Caki2 (cell line): ENCODE data around the gene PTCH1. TPM values are rescaled to one million over a fixed set of nuclear protein-coding genes. Genes with fewer than 3 reads are reported as not detected.

Experiments
- DNase-seq: peaks from one replicate; pipeline ENCODE4 v3.0.0-alpha.2; 2015; ENCODE audit warnings: low read depth
- in situ Hi-C: cut with HindIII; loops from 2 replicates; pipeline ENCODE4 v1.10.0; 2016; ENCODE audit warnings: low sequenced_read_pairs, low pct_unique_long_range_greater_than_20kb, mixed read lengths
- total RNA-seq: library from RNA; depleted of rRNA; stranded (reverse); fragments of >200 nt; shearing (Covaris generic); gene quantifications from 2 replicates; pipeline ENCODE4 v1.2.3, GENCODE V29; 2014; ENCODE audit warnings: low replicate concordance; rRNA removed

PTCH1 gene
- total RNA-seq, result 2.6 and 3.1 TPM in 2 replicates

DNA sequence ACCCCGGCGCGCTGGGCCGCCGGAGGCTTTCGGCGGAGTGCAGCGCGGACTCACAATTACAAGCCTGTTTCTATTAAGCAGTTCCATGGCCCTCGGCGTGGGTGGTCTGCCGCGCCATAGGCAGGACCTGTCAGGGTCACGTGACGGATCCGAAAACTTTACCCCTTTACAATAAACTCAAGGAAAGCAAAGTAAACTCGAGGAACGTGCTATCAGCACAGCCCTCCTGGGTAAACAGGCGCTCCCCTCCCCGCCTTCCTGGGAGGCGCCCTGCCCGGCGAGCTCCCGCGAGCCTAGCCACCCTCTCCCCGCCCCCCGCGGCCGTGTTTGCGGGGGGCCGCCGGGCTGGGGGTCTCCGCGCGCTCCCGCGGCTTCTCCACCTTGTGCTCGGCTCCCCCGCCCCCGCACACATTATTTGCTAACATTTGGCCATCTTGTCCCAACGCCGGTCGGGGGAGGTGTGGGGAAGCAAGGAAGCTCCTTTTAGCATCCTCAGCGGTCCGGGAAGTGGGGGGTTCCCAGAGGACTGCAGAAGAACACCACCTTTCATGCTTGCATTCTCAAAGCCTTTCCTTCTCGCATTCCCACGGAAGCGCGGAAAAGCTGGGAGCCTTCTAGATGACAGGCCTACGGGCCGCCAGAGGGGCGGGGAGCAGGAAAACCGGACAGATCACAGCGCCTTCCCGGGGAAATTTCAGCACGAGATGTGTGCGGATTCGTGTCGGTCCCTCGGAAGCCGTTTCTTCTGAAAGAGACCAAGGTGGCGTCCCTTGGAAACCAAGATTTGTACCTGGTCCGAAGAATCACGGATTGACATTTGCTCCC, at the start of gene PTCH1:
Gene PTCH1 (minus strand): TSS at position 238 of the 825 bp plus-strand sequence.
- in situ Hi-C loops, result no loop called here

GRCh38 chr9:95565982-95566381, 49.2 kb upstream of the PTCH1 start:
- no peak for DNase-seq
- in situ Hi-C loops, result no loop called here

More for the DNA sequence above, at the start of gene PTCH1:
- peak; percentile 46 for DNase-seq

DNA sequence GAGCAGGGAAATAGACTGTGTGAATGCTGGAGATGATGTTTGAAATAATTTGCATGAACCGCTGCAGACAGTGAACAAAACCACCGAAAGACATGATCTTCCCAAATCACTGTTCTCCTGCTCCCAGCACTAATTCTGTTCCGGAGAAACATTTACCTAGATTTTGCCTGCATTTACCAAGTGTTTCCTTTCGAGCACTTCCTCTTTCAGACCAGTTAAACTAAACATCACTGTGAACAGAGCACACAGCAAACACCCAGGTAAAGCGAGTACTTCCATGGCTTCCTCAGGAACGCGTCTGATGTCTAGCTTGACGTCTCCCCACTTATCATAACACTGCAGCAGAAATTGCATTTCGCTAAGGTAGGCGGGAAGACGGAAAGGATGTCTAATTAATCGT, 45.1 kb upstream of the PTCH1 start:
- in situ Hi-C loops, result no loop called here
- no peak for DNase-seq

GRCh38 chr9:95557142-95557541, 40.4 kb upstream of the PTCH1 start:
- no peak for DNase-seq
- in situ Hi-C loops, result no loop called here

DNA sequence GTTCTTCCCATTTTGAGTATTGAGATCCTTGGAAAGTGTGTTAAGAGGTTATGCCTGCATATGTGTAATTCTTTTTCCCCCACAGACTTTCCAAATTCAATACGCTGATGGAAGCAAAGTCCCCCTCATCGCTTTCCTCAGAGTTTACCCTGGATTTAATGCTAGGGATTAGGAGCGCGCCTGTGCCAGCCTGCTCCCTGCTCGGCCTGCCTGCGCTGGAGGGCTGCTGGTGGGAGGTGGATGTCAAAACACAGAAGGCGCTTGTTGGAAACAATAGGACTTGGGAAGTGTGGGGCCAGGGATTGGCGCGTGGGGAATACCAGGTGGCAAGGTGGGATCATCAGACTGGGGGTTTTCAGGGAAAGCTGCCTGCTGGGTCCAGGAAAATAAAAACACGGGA, 39.8 kb upstream of the PTCH1 start:
- no peak for DNase-seq
- in situ Hi-C loops, result no loop called here

GRCh38 chr9:95552814-95553546, 36.2 kb upstream of the PTCH1 start:
- in situ Hi-C loops, result no loop called here
- DNase-seq, result no peak

GRCh38 chr9:95552255-95552654, 35.5 kb upstream of the PTCH1 start:
- in situ Hi-C loops, result no loop called here
- no peak for DNase-seq

DNA sequence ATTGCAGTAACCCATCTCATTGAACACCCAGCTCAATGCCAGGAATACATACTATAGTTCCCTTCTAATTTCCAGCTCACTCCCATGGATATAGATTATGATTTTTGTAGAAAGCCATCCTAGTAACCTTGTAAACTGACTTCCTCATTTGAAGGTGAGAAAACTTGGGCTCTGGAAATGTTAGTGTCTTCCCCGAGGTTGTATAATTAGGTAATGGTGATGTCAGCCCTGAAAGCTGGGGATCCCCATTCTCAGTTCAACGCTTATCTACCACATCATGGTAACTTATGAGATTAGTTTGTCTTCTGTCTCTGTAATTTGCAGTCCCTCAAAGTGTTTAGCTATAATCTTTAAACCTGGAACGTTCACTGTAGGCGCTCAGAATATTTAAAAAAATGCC, 34.6 kb upstream of the PTCH1 start:
- in situ Hi-C loops, result no loop called here
- DNase-seq, result no peak

DNA sequence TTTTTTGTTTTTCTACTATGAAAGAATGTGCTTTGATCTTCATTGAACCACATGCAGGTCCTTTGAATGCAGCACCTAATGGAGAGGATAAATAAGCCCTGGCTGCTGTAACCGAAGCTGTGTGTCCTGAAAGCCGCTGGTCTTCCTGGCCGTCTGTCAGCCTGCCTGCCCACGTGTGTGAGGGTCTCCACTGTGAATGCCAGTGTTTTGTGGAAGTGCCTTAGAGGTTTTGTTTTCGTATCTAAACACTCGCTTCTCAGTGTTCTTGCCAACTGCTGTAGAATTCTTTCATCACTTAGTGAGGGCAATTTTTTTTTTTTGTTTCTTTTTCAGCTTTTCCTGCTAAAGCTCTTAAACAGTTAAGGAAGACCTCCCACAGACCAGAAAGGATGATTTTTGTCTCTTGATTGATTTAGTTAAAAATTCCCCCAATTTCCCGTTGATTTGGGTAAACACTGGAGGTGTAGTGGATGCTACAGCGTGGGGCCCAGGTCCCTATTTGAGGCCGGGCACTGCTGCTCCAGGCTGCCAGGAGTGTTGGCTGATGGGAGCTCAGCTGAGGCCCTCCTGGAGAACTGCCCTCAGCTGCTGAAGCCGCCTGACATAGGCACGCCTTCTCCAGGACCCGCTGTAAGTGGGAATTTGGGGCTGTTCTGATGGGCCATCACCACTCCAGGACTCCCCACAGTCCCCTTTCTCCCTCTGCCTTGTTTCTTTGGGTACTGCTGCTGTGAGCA, 29.2 kb upstream of the PTCH1 start:
- no peak for DNase-seq
- in situ Hi-C loops, result no loop called here

- in situ Hi-C loops, result no loop called here
These were observed 17.4 kb upstream of the PTCH1 start for GRCh38 chr9:95533996-95534680.

DNA sequence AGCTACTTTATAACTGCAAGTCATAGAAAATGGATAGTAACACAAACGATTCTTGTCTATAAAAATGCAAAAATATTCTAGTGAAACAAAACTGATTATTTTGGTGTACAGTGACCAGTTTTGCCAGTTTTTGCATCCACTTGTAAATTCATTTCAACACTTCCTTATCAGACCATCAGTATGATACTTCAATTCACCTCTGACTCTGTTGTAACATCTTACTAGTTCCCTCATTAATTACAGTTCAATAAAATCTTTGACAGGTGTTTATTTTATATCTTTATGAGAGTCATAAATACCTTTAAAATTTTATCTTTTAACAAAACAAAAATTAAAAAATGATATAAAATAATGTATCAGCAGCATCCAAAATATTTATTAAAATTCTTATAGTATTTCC, 13.1 kb upstream of the PTCH1 start:
- in situ Hi-C loops, result no loop called here
- DNase-seq, result no peak

More at GRCh38 chr9:95533996-95534680, 17.4 kb upstream of the PTCH1 start:
- DNase-seq, result no peak

- DNase-seq, result no peak
- in situ Hi-C loops, result no loop called here
These were observed 12.2 kb upstream of the PTCH1 start for GRCh38 chr9:95528908-95529502.

DNA sequence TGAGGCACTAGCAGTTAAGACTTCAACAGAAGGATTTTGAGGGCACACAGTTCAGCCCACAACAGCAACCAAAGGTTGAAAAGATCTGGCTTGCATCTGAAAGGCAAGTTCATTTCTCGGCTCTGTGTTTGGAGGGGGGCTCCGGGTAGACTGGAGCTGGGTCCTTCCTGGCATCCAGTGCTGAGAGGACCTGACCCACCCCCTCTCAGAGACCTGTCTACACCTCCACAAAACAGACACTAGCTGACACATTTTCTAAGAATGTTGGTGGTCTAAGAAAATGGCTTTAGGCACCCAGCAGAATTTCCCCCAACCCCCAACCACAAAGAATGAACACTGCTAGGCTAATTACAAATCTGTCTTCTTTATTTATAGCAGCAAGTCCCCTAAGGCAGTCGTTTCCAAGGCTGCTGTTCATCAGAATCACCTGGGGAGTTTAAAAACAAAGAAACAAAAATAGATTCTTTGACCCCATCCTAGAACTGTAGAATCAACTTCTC, 6.2 kb upstream of the PTCH1 start:
- in situ Hi-C loops, result no loop called here
- no peak for DNase-seq

GRCh38 chr9:95521699-95522098, 4.9 kb upstream of the PTCH1 start:
- in situ Hi-C loops, result no loop called here
- no peak for DNase-seq

- no peak for DNase-seq
- in situ Hi-C loops, result no loop called here
These were observed 1.0 kb upstream of the PTCH1 start for GRCh38 chr9:95517559-95518425.

GRCh38 chr9:95516221-95516733, 494 bp downstream of the PTCH1 start:
- in situ Hi-C loops, result no loop called here
- DNase-seq, result no peak
